Cardiac muscle cell (in vitro differentiated cells and primary cell): Measurements from ENCODE around the gene DENND11. TPM values are rescaled to one million over a fixed set of nuclear protein-coding genes. Genes with fewer than 3 reads are reported as not detected.

Source experiments
- DNase-seq, 2 donors: peaks; one replicate each; pipeline versions ENCODE4 v3.0.0 to v3.0.0-alpha.2; 2010 to 2017; ENCODE audit warnings: low read depth in 1 of 2, low spot score in 1 of 2
- H3K27ac ChIP-seq: fragments of 200-600 bp; sonication (generic); 2 replicates; pipeline ENCODE4 v1.5.1; 2016
- H3K27me3 ChIP-seq: fragments of 200-600 bp; sonication (generic); 2 replicates; pipeline ENCODE4 v1.6.0; 2016; ENCODE audit warnings: control low read depth
- H3K36me3 ChIP-seq: fragments of 200-600 bp; sonication (generic); 2 replicates; pipeline ENCODE4 v1.5.1; 2016; ENCODE audit warnings: control low read depth
- H3K4me1 ChIP-seq: fragments of 200-600 bp; sonication (generic); 2 replicates; pipeline ENCODE4 v1.8.1; 2017; ENCODE audit warnings: low read depth, mild to moderate bottlenecking, mixed run types
- H3K4me3 ChIP-seq: fragments of 200-600 bp; sonication (generic); 2 replicates; pipeline ENCODE4 v1.5.1; 2016; ENCODE audit warnings: mild to moderate bottlenecking
- H3K9me3 ChIP-seq: fragments of 200-600 bp; sonication (generic); 2 replicates; pipeline ENCODE4 v1.5.1; 2017; ENCODE audit warnings: low read depth, mild to moderate bottlenecking, control low read depth
- CTCF ChIP-seq: IDR thresholded peaks from 2 replicates; pipeline ENCODE4 v1.5.1; 2012; ENCODE audit warnings: low read depth, mild to moderate bottlenecking, low read length
- polyA plus RNA-seq: library from polyadenylated mRNA; unstranded; fragments of >200 nt; fragmentation: Nextera tagmentation; extraction: Ambion mirVana; gene quantifications from 2 replicates; pipeline ENCODE4 v1.2.1, GENCODE V29; 2016
- total RNA-seq: library from RNA; depleted of rRNA; stranded (reverse); fragments of >200 nt; gene quantifications from 2 replicates; pipeline ENCODE4 v1.2.3, GENCODE V29; 2016

DENND11 gene
- total and polyA plus RNA-seq, 2 experiments from 2014 or later = 5.0 to 15.5 TPM

GRCh38 chr7:141700848-141701371, 1.1 kb downstream of the DENND11 start:
- Histone ChIP-seq H3K9me3 (no peaks in the 10 kb centered on the region), H3K4me1 (peaks cover 11% of the 10 kb centered on the region), H3K27me3 (no peaks in the 10 kb centered on the region), H3K4me3 (peak overlapping the region; percentile 95), H3K36me3 (no peaks in the 10 kb centered on the region), H3K27ac (no peak overlapping the region)
- DNase-seq = peak in 1 of 2 donors; percentile 36
- TF ChIP-seq CTCF = no peak

- Histone ChIP-seq H3K4me1 (peaks cover 14% of the 10 kb centered on the region), H3K9me3 (no peaks in the 10 kb centered on the region), H3K27ac (no peak overlapping the region), H3K27me3 (no peaks in the 10 kb centered on the region), H3K36me3 (no peaks in the 10 kb centered on the region), H3K4me3 (peak overlapping the region; percentile 95)
- no peak for TF ChIP-seq CTCF
- no peak for DNase-seq
These were observed 1.6 kb downstream of the DENND11 start for GRCh38 chr7:141700296-141700847.

- Histone ChIP-seq H3K27me3 (no peaks in the 10 kb centered on the region), H3K4me3 (no peak overlapping the region), H3K4me1 (peaks cover 19% of the 10 kb centered on the region), H3K9me3 (no peaks in the 10 kb centered on the region), H3K36me3 (no peaks in the 10 kb centered on the region), H3K27ac (no peak overlapping the region)
- DNase-seq = no peak
- TF ChIP-seq CTCF = no peak
These were observed 2.1 kb downstream of the DENND11 start for GRCh38 chr7:141699860-141700259.

- Histone ChIP-seq H3K27me3 (no peaks in the 10 kb centered on the region), H3K9me3 (no peaks in the 10 kb centered on the region), H3K27ac (no peak overlapping the region), H3K4me1 (peaks cover 19% of the 10 kb centered on the region), H3K36me3 (no peaks in the 10 kb centered on the region), H3K4me3 (no peak overlapping the region)
- no peak for DNase-seq
- no peak for TF ChIP-seq CTCF
These were observed 3.5 kb downstream of the DENND11 start for GRCh38 chr7:141698247-141699015.

GRCh38 chr7:141697211-141697871, 4.6 kb downstream of the DENND11 start:
- no peak for DNase-seq
- no peak overlapping the region for H3K4me3 ChIP-seq
- no peak overlapping the region for H3K27ac ChIP-seq
- peaks cover 11% of the 10 kb centered on the region for H3K4me1 ChIP-seq
- no peaks in the 10 kb centered on the region for H3K9me3 ChIP-seq
- H3K36me3 ChIP-seq = no peaks in the 10 kb centered on the region
- TF ChIP-seq CTCF = no peak
- no peaks in the 10 kb centered on the region for H3K27me3 ChIP-seq
